A673 (cell line): Measurements from ENCODE around the gene FLRT1. TPM values are rescaled to one million over a fixed set of nuclear protein-coding genes. Genes with fewer than 3 reads are reported as not detected.

Experiments used
- BruUV-seq: library from RNA; stranded (reverse); fragments of 400-500 nt; replicated peaks from 2 replicates; lab custom pipeline; 2021; lab: Mats Ljungman, UMichigan
- CTCF ChIA-PET: fragments of 300-600 bp; sonication (Branson Sonifier 250); formaldehyde crosslinking; loops from one replicate; lab custom pipeline; 2022; ENCODE audit warnings: antibody characterized with exemption; lab: Charles Lee
- POLR2A ChIA-PET: fragments of 300-600 bp; sonication (Branson Sonifier 250); formaldehyde crosslinking; loops from one replicate; lab custom pipeline; 2022; ENCODE audit warnings: antibody characterized with exemption; ENCODE audit not compliant: low non-redundant PET; lab: Charles Lee
- DNase-seq: peaks from one replicate; pipeline ENCODE4 v3.0.0-alpha.2; 2015; ENCODE audit warnings: low spot score
- H3K27ac ChIP-seq: fragments of 200-600 bp; sonication (generic); 2 replicates; pipeline ENCODE4 v1.5.1; 2016; ENCODE audit warnings: mixed run types, low read depth, mild to moderate bottlenecking, mixed read lengths, antibody characterized with exemption, low read length; ENCODE audit not compliant: poor library complexity, severe bottlenecking
- H3K27me3 ChIP-seq: fragments of 200-600 bp; sonication (generic); replicated peaks from 2 replicates; pipeline ENCODE4 v1.6.1; 2017; ENCODE audit warnings: mixed run types, low read depth, mild to moderate bottlenecking, mixed read lengths, antibody characterized with exemption, low read length; ENCODE audit not compliant: insufficient read depth, poor library complexity
- H3K36me3 ChIP-seq: fragments of 200-600 bp; sonication (generic); 2 replicates; pipeline ENCODE4 v1.6.1; 2016; ENCODE audit warnings: mixed run types, mild to moderate bottlenecking, mixed read lengths, antibody characterized with exemption, low read length; ENCODE audit not compliant: insufficient read depth, poor library complexity, severe bottlenecking
- H3K4me1 ChIP-seq: fragments of 200-600 bp; sonication (generic); 2 replicates; pipeline ENCODE4 v1.6.1; 2017; ENCODE audit warnings: mixed run types, mild to moderate bottlenecking, mixed read lengths, antibody characterized with exemption, low read length; ENCODE audit not compliant: insufficient read depth, poor library complexity, severe bottlenecking
- H3K4me3 ChIP-seq: fragments of 200-600 bp; sonication (generic); 2 replicates; pipeline ENCODE4 v1.5.1; 2016; ENCODE audit warnings: low read depth, mixed run types, mild to moderate bottlenecking, mixed read lengths, low read length; ENCODE audit not compliant: poor library complexity, severe bottlenecking
- H3K9me3 ChIP-seq: fragments of 200-600 bp; sonication (generic); 2 replicates; pipeline ENCODE4 v1.6.1; 2016; ENCODE audit warnings: mixed run types, low read depth, mild to moderate bottlenecking, mixed read lengths, antibody characterized with exemption, low read length; ENCODE audit not compliant: poor library complexity, severe bottlenecking
- CTCF ChIP-seq: fragments of 300-800, 200-600 bp; sonication (generic); conservative IDR thresholded peaks from 2 replicates; pipeline ENCODE4 v1.5.1; 2017; ENCODE audit warnings: low read depth, mild to moderate bottlenecking, antibody characterized with exemption, low read length, moderate library complexity, mixed read lengths
- EZH2 ChIP-seq: fragments of 200-600 bp; sonication (generic); IDR thresholded peaks from 2 replicates; pipeline ENCODE4 v1.6.1; 2017; ENCODE audit warnings: borderline replicate concordance, low read depth, mild to moderate bottlenecking, mixed read lengths, antibody characterized with exemption, low read length; ENCODE audit not compliant: poor library complexity, severe bottlenecking
- intact Hi-C: fragments of 100-400 bp; cut with micrococcal nuclease; formaldehyde crosslinking; loops from one replicate; pipeline ENCODE4 v1.10.0; 2022; ENCODE audit not compliant: unreplicated experiment
- total RNA-seq: library from RNA; stranded (reverse); gene quantifications from 2 replicates; pipeline ENCODE4 v1.2.3, GENCODE V29; 2021

Gene FLRT1
- total RNA-seq, 1 experiment from 2014 or later, result 0.45 TPM

DNA sequence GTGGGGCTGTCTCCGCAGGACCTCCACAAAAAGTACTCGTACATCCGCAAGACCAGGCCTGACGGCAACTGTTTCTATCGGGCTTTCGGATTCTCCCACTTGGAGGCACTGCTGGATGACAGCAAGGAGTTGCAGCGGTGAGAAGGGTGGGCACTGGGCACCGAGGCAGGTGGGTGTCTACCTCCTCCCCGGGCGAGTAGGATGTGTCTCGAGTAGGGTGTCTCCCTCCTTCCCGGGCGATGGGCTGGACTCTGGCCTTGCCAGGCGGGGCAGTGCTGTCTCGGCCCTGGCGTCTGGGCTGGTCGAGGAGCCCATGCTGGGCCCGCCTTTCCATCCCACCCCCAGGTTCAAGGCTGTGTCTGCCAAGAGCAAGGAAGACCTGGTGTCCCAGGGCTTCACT is 39.2 kb upstream of the FLRT1 start:
- no peaks in the 10 kb centered on the region for H3K9me3 ChIP-seq
- DNase-seq, result no peak
- no peaks in the 10 kb centered on the region for H3K27me3 ChIP-seq
- H3K27ac ChIP-seq, result no peak overlapping the region
- TF ChIP-seq CTCF (no peak), EZH2 (no peak)
- H3K36me3 ChIP-seq, result peaks cover 34% of the 10 kb centered on the region
- CTCF ChIA-PET, result no interaction called here
- H3K4me3 ChIP-seq, result no peak overlapping the region
- BruUV-seq, result no TSS peak
- intact Hi-C loops, result no loop called here
- POLR2A ChIA-PET, result no interaction called here
- peaks cover 31% of the 10 kb centered on the region for H3K4me1 ChIP-seq

DNA sequence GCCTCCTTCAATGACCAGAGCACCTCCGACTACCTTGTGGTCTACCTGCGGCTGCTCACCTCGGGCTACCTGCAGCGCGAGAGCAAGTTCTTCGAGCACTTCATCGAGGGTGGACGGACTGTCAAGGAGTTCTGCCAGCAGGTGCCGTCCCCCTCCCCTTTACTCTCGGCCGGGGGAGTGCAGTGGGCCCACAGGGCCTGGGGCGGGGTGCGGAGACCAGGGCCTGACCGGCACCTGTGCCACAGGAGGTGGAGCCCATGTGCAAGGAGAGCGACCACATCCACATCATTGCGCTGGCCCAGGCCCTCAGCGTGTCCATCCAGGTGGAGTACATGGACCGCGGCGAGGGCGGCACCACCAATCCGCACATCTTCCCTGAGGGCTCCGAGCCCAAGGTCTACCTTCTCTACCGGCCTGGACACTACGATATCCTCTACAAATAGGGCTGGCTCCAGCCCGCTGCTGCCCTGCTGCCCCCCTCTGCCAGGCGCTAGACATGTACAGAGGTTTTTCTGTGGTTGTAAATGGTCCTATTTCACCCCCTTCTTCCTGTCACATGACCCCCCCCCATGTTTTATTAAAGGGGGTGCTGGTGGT is 38.5 kb upstream of the FLRT1 start:
- H3K27ac ChIP-seq, result no peak overlapping the region
- POLR2A ChIA-PET, result no interaction called here
- no peaks in the 10 kb centered on the region for H3K9me3 ChIP-seq
- H3K27me3 ChIP-seq, result no peaks in the 10 kb centered on the region
- intact Hi-C loops, result no loop called here
- peaks cover 31% of the 10 kb centered on the region for H3K36me3 ChIP-seq
- no peak for DNase-seq
- H3K4me1 ChIP-seq, result peaks cover 38% of the 10 kb centered on the region
- CTCF ChIA-PET, result no interaction called here
- TSS peak; percentile 73 for BruUV-seq
- no peak for TF ChIP-seq EZH2
- TF ChIP-seq CTCF, result no peak
- no peak overlapping the region for H3K4me3 ChIP-seq

GRCh38 chr11:63997801-63998337 is 37.9 kb upstream of the FLRT1 start:
- peaks cover 39% of the 10 kb centered on the region for H3K4me1 ChIP-seq

More at GRCh38 chr11:63997801-63998337, 37.9 kb upstream of the FLRT1 start:
- no peak for DNase-seq
- Histone ChIP-seq H3K36me3 (peaks cover 31% of the 10 kb centered on the region), H3K4me3 (no peak overlapping the region), H3K9me3 (no peaks in the 10 kb centered on the region), H3K27ac (no peak overlapping the region), H3K27me3 (no peaks in the 10 kb centered on the region)
- no TSS peak for BruUV-seq
- POLR2A ChIA-PET, result no interaction called here
- CTCF ChIA-PET, result no interaction called here
- intact Hi-C loops, result no loop called here
- TF ChIP-seq EZH2 (no peak), CTCF (no peak)
